ENCODE data around the gene TMEM254. TPM values are rescaled to one million over a fixed set of nuclear protein-coding genes. Genes with fewer than 3 reads are reported as not detected.
"Not testable (repeated sequence)": the region's sequence is repeated elsewhere in the genome, so short reads cannot be mapped to it uniquely, and the experiment has no call there.

The TMEM254 gene
- polyA plus RNA-seq, 1 donor = 64.6 TPM

DNA sequence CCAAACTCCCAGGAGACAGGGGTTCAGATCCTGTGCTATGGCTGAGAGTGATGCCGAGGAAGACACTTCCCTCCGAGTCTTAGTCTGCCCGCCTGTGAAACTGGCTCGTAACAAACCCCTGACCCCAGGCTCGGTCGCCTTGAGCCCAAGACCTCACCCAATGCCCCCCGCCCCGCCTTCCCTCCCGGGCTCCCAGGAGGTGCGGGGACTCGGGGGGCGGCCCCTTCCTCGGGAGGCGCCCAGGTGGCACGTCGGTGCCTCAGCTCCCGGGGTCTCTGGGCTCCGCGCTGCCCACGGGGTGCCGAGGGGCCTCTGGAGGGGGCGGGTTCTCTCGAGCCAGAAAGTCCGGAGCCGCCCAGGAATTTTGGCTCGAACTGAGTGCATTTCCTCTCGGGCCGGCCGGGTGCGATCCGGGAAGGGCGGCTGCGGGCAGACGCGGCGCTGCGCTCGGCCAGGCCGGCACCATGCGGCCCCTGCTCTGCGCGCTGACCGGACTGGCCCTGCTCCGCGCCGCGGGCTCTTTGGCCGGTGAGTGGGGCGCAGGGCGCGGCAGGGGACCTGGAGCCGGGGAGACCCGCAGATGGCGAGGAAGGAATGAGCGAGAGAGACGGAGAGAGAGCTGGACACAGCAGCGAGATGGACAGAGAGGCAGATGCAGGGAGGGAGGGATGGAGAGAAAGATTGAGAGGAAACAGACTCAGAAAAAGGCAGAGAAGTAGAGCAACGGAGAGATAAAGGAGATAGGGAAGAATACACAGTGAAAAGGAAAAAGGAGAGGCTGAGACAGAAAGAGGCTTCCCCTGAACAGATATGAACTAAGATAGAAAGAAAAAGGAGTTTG lies 54.1 kb downstream of the TMEM254 start, which contains the start of gene PLAC9:
Gene PLAC9 (plus strand): TSS at position 432 of the 841 bp plus-strand sequence. CDS start 33 bp downstream, at position 465.
- peak; percentile 24 for DNase-seq

- no peak for DNase-seq
These were observed 54.7 kb downstream of the TMEM254 start for GRCh38 chr10:80133206-80133605.

DNA sequence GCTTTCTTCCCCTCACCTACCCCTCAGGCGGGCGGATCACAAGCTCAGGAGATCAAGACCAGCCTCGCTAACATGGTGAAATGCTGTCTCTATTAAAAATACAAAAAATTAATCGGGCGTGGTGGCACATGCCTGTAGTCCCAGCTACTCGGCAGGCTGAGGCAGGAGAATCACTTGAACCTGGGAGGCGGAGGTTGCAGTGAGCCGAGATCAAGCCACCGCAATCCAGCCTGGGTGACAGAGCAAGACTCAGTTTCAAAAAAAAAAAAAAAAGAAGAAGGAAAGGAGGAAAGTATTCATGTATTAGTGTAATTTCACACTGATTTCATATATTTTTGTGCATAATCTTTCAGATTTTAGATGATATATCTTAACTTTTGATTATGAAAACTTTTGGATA lies 55.2 kb downstream of the TMEM254 start:
- DNase-seq = not testable (repeated sequence)

GRCh38 chr10:80136134-80136571 lies 57.7 kb downstream of the TMEM254 start:
- peak; percentile 20 for DNase-seq

- DNase-seq = no peak
These were observed 58.8 kb downstream of the TMEM254 start for GRCh38 chr10:80137031-80137862.

DNA sequence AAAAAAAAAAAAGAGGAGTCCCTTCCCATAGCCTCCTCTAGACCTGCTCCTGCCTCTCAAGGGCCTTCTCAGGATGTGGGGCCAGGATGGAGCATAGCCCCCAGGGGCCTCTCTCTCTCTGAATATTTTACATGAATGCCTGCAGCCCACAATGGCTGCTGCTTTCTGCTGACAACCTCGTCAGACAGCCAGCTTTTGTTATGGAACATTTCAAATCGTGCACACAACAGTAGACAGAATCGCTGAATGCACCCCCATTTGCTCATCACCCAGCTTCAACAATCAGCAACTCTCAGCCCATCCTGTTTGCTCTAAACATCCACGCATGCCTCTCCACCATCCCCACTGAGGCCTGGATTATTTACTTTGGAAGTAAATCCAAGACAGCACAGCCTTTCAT lies 59.5 kb downstream of the TMEM254 start:
- no peak for DNase-seq

- no peak for DNase-seq
These were observed 60.8 kb downstream of the TMEM254 start for GRCh38 chr10:80139265-80139664.

DNA sequence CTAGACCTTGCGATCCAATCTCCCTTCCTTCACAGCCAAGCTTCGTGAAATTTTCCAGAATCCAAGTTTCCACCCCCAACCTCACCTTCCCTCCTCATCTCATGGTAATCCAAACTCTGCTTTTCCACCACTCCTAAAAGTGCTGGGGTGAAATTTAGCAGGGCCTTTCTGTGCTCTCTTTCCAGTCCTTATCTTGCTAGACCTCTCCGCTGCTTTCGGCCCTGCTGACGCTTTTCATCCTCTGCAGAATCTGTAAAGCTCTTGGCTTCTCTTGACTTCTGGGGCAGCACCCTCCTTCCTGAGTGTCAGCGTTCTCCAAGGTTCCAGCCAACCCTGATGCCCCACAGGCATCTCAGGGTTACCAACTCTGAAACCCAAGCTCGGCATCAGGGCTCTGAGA lies 61.8 kb downstream of the TMEM254 start:
- DNase-seq = no peak

DNA sequence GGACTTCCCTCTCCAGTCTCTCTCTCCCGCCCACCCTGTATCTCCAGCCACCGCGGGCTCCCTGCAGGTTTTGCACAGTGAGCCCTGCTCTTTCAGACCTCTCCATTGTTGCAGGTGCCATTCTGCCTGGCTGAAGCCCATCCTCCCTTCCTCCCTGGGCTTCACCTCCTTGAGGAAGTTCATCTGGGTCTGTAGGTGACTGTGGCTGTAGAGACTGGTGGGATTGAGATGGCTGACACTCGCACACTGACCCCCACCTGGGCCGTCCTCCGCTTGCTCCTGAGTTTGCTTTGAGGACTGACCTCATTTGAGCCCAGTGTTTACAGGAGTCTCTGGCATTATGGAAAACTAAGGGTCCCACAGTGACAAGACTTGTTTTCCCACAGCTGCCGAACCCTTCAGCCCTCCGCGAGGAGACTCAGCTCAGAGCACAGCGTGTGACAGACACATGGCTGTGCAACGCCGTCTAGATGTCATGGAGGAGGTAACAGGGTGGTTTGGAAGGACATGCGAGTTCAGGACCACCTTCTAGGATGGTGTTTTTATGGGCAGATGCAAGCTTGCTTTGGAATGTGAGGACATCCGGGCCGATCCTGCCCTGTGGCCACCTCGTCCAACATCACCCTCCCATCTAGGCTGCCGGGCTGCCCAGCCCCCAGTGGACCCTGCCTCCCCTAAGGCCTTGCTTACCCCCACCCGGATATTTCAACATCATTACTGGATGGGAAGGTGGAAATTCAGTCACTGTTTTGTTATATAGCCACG lies 63.4 kb downstream of the TMEM254 start:
- no peak for DNase-seq

Other genes with a start within 250 kb of the TMEM254 start
- gene SFTPD, start 129.6 kb upstream of the TMEM254 start, polyA plus RNA-seq (ENCODE audit: insufficient read length) = 1.6 TPM
- gene PLAC9, start 54.1 kb downstream of the TMEM254 start, polyA plus RNA-seq (ENCODE audit: insufficient read length) = 14.6 TPM
- gene ANXA11, start 126.9 kb downstream of the TMEM254 start, polyA plus RNA-seq (ENCODE audit: insufficient read length) = 115 TPM
- 1.2 TPM for gene MAT1A, start 211.0 kb downstream of the TMEM254 start, polyA plus RNA-seq (ENCODE audit: insufficient read length)